CD4-positive, alpha-beta T cell (primary cell): ENCODE measurements around the gene SFT2D2. TPM values are rescaled to one million over a fixed set of nuclear protein-coding genes. Genes with fewer than 3 reads are reported as not detected.

ENCODE experiments used
- ATAC-seq: fragments of 200-7000 bp; cut with Tn5 transposase; one replicate; pipeline ENCODE4 v1.10.0; 2022; ENCODE audit warnings: mild to moderate bottlenecking; ENCODE audit not compliant: poor library complexity
- CTCF ChIA-PET: fragments of 350-600 bp; sonication (Branson Sonifier 250); formaldehyde crosslinking; loops from one replicate; lab custom pipeline; 2021; ENCODE audit warnings: antibody characterized with exemption, inconsistent platforms; lab: Charles Lee
- POLR2A ChIA-PET: fragments of 350-600 bp; sonication (Branson Sonifier 250); formaldehyde crosslinking; loops from one replicate; lab custom pipeline; 2021; ENCODE audit warnings: antibody characterized with exemption, inconsistent platforms; lab: Charles Lee
- DNase-seq, 14 experiments: peaks; one replicate each; pipeline ENCODE4 v3.0.0-alpha.2; 2013 to 2020; ENCODE audit warnings: mixed read lengths in 2 of 14
- H3K27ac ChIP-seq, 2 donors: one replicate each; pipeline versions ENCODE4 v1.5.1 to v1.7.0; 2013; ENCODE audit warnings: low read length in 2 of 2, low read depth in 1 of 2, mild to moderate bottlenecking in 1 of 2
- H3K27me3 ChIP-seq, 2 experiments: 1 replicate in 1 of 2; 2 replicates in 1 of 2; pipeline versions ENCODE4 v1.6.1 to v1.7.0; 2013; ENCODE audit warnings: low read length in 2 of 2, control low read depth in 1 of 2, mild to moderate bottlenecking in 1 of 2, moderate library complexity in 1 of 2; ENCODE audit not compliant: insufficient read depth in 2 of 2, control insufficient read depth in 1 of 2
- H3K36me3 ChIP-seq: one replicate; pipeline ENCODE4 v1.6.1; 2013; ENCODE audit warnings: low read length, control low read depth; ENCODE audit not compliant: insufficient read depth
- H3K4me1 ChIP-seq: one replicate; pipeline ENCODE4 v1.6.1; 2013; ENCODE audit warnings: low read length, control low read depth; ENCODE audit not compliant: insufficient read depth
- H3K4me3 ChIP-seq: one replicate; pipeline ENCODE4 v1.5.1; 2013; ENCODE audit warnings: mild to moderate bottlenecking, low read length, moderate library complexity
- H3K9me3 ChIP-seq, 2 experiments: 1 replicate in 1 of 2; 2 replicates in 1 of 2; pipeline versions ENCODE4 v1.6.1 to v1.7.0; 2013; ENCODE audit warnings: low read length in 2 of 2, mild to moderate bottlenecking in 2 of 2, control low read depth in 1 of 2, moderate library complexity in 1 of 2; ENCODE audit not compliant: control insufficient read depth in 1 of 2, insufficient read depth in 1 of 2
- H3K27ac Mint-ChIP-seq: one replicate; pipeline ENCODE4 v1.8.0; 2020; ENCODE audit warnings: mixed read lengths
- H3K27me3 Mint-ChIP-seq: one replicate; pipeline ENCODE4 v1.8.0; 2021; ENCODE audit warnings: mixed read lengths
- H3K36me3 Mint-ChIP-seq: one replicate; pipeline ENCODE4 v1.8.0; 2021; ENCODE audit warnings: low read depth, mixed read lengths
- H3K4me1 Mint-ChIP-seq: one replicate; pipeline ENCODE4 v1.8.0; 2021; ENCODE audit warnings: low read depth, mixed read lengths
- H3K4me3 Mint-ChIP-seq: one replicate; pipeline ENCODE4 v1.8.0; 2020; ENCODE audit warnings: mild to moderate bottlenecking, mixed read lengths
- H3K9me3 Mint-ChIP-seq: one replicate; pipeline ENCODE4 v1.8.0; 2020; ENCODE audit warnings: mixed read lengths
- intact Hi-C, 2 experiments: fragments of 100-400 bp; cut with DNase I in 1 of 2; cut with micrococcal nuclease in 1 of 2; formaldehyde crosslinking; loops; one replicate each; pipeline versions ENCODE4 v1.15.1 to v1.9.0; 2023 to 2025; cut with DNase I, micrococcal nuclease
- total RNA-seq, 174 experiments: library from RNA in 2 of 174; stranded (reverse) in 2 of 174; gene quantifications; one replicate each; pipeline ENCODE4 v1.2.3 and lab custom pipeline; 2021 to 2026
- TF ChIP-seq, protein P1 (sequence below): fragments of 200-600 bp; IDR thresholded peaks from one replicate; pipeline ENCODE4 v1.8.0; 2022; ENCODE audit warnings: antibody characterized with exemption, mild to moderate bottlenecking

SFT2D2 gene
- total RNA-seq, 2 experiments from 2014 or later, result 47.0 to 51.7 TPM

GRCh38 chr1:168187177-168187576 is 38.6 kb upstream of the SFT2D2 start:
- Mint-ChIP-seq H3K4me1 (peaks cover 24% of the 10 kb centered on the region), H3K27me3 (no peaks in the 10 kb centered on the region), H3K4me3 (no peak overlapping the region), H3K36me3 (peaks cover 74% of the 10 kb centered on the region), H3K9me3 (no peaks in the 10 kb centered on the region), H3K27ac (no peak overlapping the region)
- Histone ChIP-seq H3K27me3 (no peaks in the 10 kb centered on the region), H3K4me1 (no peaks in the 10 kb centered on the region), H3K27ac (no peak overlapping the region), H3K4me3 (no peak overlapping the region), H3K9me3 (no peaks in the 10 kb centered on the region), H3K36me3 (peaks cover 64% of the 10 kb centered on the region)
- TF ChIP-seq, protein P1, sequence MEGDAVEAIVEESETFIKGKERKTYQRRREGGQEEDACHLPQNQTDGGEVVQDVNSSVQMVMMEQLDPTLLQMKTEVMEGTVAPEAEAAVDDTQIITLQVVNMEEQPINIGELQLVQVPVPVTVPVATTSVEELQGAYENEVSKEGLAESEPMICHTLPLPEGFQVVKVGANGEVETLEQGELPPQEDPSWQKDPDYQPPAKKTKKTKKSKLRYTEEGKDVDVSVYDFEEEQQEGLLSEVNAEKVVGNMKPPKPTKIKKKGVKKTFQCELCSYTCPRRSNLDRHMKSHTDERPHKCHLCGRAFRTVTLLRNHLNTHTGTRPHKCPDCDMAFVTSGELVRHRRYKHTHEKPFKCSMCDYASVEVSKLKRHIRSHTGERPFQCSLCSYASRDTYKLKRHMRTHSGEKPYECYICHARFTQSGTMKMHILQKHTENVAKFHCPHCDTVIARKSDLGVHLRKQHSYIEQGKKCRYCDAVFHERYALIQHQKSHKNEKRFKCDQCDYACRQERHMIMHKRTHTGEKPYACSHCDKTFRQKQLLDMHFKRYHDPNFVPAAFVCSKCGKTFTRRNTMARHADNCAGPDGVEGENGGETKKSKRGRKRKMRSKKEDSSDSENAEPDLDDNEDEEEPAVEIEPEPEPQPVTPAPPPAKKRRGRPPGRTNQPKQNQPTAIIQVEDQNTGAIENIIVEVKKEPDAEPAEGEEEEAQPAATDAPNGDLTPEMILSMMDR, result no peak
- intact Hi-C loops, result loop anchor here in 1 of 2 experiments (10.0 kb wide), 1 partner anchor 972 kb away; no protein-coding TSS in a partner anchor
- ChIA-PET POLR2A (interaction anchor here (0.6 kb wide), 1 partner anchor 48 kb away, joined by 3 read pairs; no protein-coding TSS in a partner anchor), CTCF (no interaction called here)
- DNase-seq (no peak), ATAC-seq (no peak)

- ChIA-PET CTCF (no interaction called here), POLR2A (interaction anchor here (1.1 kb wide), 1 partner anchor 13 kb away, joined by 3 read pairs; no protein-coding TSS in a partner anchor)
- peaks cover 88% of the 10 kb centered on the region for H3K36me3 Mint-ChIP-seq
- Histone ChIP-seq H3K4me3 (no peak overlapping the region), H3K4me1 (no peaks in the 10 kb centered on the region), H3K27ac (no peak overlapping the region), H3K36me3 (peaks cover 72% of the 10 kb centered on the region), H3K9me3 (no peaks in the 10 kb centered on the region), H3K27me3 (no peaks in the 10 kb centered on the region)
- no peak for ATAC-seq
- no peak overlapping the region for H3K4me3 Mint-ChIP-seq
- intact Hi-C loops, result no loop called here
- no peak for DNase-seq
- no peaks in the 10 kb centered on the region for H3K9me3 Mint-ChIP-seq
- TF ChIP-seq, protein P1, result no peak
- no peaks in the 10 kb centered on the region for H3K27me3 Mint-ChIP-seq
- peaks cover 10% of the 10 kb centered on the region for H3K4me1 Mint-ChIP-seq
- H3K27ac Mint-ChIP-seq, result no peak overlapping the region
Observed at GRCh38 chr1:168190403-168190802, 35.4 kb upstream of the SFT2D2 start.

GRCh38 chr1:168195199-168196135 is 30.3 kb upstream of the SFT2D2 start:
- Histone ChIP-seq H3K4me3 (no peak overlapping the region), H3K27me3 (no peaks in the 10 kb centered on the region), H3K36me3 (peaks cover 68% of the 10 kb centered on the region), H3K9me3 (no peaks in the 10 kb centered on the region), H3K27ac (no peak overlapping the region), H3K4me1 (no peaks in the 10 kb centered on the region)
- ATAC-seq (no peak), DNase-seq (no peak)
- Mint-ChIP-seq H3K4me1 (peaks cover under 1% of the 10 kb centered on the region), H3K4me3 (no peak overlapping the region), H3K27me3 (no peaks in the 10 kb centered on the region), H3K9me3 (no peaks in the 10 kb centered on the region), H3K36me3 (peaks cover 90% of the 10 kb centered on the region), H3K27ac (no peak overlapping the region)
- TF ChIP-seq, protein P1, result no peak
- intact Hi-C loops, result no loop called here
- POLR2A ChIA-PET, result no interaction called here
- CTCF ChIA-PET, result no interaction called here
